ENCODE measurements around the gene COQ10A. TPM values are rescaled to one million over a fixed set of nuclear protein-coding genes. Genes with fewer than 3 reads are reported as not detected.
A peak's percentile ranks its signal among the peaks of the same experiment; 100 is the strongest.

The COQ10A gene
- total and polyA plus RNA-seq, 2 of the 13 experiments (the other 11 are each of a cell fraction or from before 2014, with no cell fraction given), result 21.0 to 37.3 TPM

DNA sequence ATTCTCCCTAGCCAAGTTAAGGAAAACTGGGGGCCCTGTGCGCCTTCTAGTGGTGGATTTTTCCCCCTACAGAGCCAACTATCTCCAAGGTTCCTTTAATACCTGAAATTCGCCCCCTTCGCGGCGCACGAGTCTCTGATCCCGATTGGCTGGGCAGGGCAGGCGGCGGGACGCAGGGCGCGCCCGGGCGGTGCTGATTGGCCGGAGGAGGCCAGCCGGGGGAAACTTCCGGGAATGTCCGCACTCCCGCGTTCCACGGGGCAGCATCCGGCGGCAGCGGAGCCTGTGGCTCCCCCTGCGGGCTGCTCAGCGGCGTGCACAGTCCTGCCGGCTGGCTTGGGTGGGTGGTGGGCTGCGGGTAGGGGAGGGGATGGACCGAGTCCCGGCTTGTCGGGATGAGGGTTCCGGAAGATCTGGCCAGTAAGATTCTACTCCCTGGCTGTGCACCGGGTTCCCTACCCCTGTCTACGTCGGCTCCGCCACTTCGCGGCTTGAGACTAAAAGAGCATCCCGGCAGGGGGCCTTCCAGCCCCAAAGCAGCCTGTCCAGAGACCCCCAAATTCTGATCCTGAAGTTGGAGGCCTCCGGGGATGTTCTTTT lies 42.5 kb upstream of the COQ10A start, which contains the start of gene NABP2 (continued):
- TF ChIP-seq, protein P1, sequence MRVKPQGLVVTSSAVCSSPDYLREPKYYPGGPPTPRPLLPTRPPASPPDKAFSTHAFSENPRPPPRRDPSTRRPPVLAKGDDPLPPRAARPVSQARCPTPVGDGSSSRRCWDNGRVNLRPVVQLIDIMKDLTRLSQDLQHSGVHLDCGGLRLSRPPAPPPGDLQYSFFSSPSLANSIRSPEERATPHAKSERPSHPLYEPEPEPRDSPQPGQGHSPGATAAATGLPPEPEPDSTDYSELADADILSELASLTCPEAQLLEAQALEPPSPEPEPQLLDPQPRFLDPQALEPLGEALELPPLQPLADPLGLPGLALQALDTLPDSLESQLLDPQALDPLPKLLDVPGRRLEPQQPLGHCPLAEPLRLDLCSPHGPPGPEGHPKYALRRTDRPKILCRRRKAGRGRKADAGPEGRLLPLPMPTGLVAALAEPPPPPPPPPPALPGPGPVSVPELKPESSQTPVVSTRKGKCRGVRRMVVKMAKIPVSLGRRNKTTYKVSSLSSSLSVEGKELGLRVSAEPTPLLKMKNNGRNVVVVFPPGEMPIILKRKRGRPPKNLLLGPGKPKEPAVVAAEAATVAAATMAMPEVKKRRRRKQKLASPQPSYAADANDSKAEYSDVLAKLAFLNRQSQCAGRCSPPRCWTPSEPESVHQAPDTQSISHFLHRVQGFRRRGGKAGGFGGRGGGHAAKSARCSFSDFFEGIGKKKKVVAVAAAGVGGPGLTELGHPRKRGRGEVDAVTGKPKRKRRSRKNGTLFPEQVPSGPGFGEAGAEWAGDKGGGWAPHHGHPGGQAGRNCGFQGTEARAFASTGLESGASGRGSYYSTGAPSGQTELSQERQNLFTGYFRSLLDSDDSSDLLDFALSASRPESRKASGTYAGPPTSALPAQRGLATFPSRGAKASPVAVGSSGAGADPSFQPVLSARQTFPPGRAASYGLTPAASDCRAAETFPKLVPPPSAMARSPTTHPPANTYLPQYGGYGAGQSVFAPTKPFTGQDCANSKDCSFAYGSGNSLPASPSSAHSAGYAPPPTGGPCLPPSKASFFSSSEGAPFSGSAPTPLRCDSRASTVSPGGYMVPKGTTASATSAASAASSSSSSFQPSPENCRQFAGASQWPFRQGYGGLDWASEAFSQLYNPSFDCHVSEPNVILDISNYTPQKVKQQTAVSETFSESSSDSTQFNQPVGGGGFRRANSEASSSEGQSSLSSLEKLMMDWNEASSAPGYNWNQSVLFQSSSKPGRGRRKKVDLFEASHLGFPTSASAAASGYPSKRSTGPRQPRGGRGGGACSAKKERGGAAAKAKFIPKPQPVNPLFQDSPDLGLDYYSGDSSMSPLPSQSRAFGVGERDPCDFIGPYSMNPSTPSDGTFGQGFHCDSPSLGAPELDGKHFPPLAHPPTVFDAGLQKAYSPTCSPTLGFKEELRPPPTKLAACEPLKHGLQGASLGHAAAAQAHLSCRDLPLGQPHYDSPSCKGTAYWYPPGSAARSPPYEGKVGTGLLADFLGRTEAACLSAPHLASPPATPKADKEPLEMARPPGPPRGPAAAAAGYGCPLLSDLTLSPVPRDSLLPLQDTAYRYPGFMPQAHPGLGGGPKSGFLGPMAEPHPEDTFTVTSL (CRISPR knock-in tag; IDR thresholded peaks at IDR 0.05; ENCODE audit: borderline replicate concordance), result peak; percentile 60; the same call in 1 of the 2 replicates
- peak; percentile 81 for TF ChIP-seq SP4 (CRISPR knock-in tag; IDR thresholded peaks at IDR 0.05)
- TF ChIP-seq ZNF724P (CRISPR knock-in tag; IDR thresholded peaks at IDR 0.05; ENCODE audit: borderline replicate concordance), result peak; percentile 43; the same call in 1 of the 2 replicates
- TF ChIP-seq, protein P2, sequence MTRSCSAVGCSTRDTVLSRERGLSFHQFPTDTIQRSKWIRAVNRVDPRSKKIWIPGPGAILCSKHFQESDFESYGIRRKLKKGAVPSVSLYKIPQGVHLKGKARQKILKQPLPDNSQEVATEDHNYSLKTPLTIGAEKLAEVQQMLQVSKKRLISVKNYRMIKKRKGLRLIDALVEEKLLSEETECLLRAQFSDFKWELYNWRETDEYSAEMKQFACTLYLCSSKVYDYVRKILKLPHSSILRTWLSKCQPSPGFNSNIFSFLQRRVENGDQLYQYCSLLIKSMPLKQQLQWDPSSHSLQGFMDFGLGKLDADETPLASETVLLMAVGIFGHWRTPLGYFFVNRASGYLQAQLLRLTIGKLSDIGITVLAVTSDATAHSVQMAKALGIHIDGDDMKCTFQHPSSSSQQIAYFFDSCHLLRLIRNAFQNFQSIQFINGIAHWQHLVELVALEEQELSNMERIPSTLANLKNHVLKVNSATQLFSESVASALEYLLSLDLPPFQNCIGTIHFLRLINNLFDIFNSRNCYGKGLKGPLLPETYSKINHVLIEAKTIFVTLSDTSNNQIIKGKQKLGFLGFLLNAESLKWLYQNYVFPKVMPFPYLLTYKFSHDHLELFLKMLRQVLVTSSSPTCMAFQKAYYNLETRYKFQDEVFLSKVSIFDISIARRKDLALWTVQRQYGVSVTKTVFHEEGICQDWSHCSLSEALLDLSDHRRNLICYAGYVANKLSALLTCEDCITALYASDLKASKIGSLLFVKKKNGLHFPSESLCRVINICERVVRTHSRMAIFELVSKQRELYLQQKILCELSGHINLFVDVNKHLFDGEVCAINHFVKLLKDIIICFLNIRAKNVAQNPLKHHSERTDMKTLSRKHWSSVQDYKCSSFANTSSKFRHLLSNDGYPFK (CRISPR knock-in tag; IDR thresholded peaks at IDR 0.05; ENCODE audit: borderline replicate concordance), result peak; percentile 78; the same call in 1 of the 2 replicates
- TF ChIP-seq ZNF234 (CRISPR knock-in tag; conservative IDR thresholded peaks at IDR 0.05), result peak; percentile 71; the same call in 1 of the 2 replicates
- peak; percentile 34; the same call in 1 of the 2 replicates for TF ChIP-seq SMAD3 (CRISPR knock-in tag; IDR thresholded peaks at IDR 0.05)
- TF ChIP-seq POLR2G (IDR thresholded peaks at IDR 0.05; ENCODE audit: low read depth, low read length), result peak; percentile 60; the same call in 1 of the 2 replicates
- peak; percentile 87 for TF ChIP-seq ZGPAT (CRISPR knock-in tag; IDR thresholded peaks at IDR 0.05)
- peak; percentile 64; the same call in 1 of the 2 replicates for TF ChIP-seq YEATS4 (CRISPR knock-in tag; IDR thresholded peaks at IDR 0.05; ENCODE audit: borderline replicate concordance)
- peak; percentile 84 for TF ChIP-seq GABPA (IDR thresholded peaks at IDR 0.05; ENCODE audit: low read depth, low read length)
- peak; percentile 90 for TF ChIP-seq GABPA (CRISPR knock-in tag; IDR thresholded peaks at IDR 0.05; ENCODE audit: low read depth)
- TF ChIP-seq SRSF4 (IDR thresholded peaks at IDR 0.05; ENCODE audit: low read depth, low read length, poor library complexity, severe bottlenecking), result no peak
- TF ChIP-seq ZNF605 (CRISPR knock-in tag; IDR thresholded peaks at IDR 0.05), result peak; percentile 92
- peak; percentile 61; the same call in 1 of the 2 replicates for TF ChIP-seq KDM3A (CRISPR knock-in tag; IDR thresholded peaks at IDR 0.05; ENCODE audit: low read depth)
- no peak for TF ChIP-seq THAP8 (CRISPR knock-in tag; IDR thresholded peaks at IDR 0.05; ENCODE audit: borderline replicate concordance)
- peak; percentile 66 for TF ChIP-seq ZBTB7B (CRISPR knock-in tag; IDR thresholded peaks at IDR 0.05)
- TF ChIP-seq, protein P3, sequence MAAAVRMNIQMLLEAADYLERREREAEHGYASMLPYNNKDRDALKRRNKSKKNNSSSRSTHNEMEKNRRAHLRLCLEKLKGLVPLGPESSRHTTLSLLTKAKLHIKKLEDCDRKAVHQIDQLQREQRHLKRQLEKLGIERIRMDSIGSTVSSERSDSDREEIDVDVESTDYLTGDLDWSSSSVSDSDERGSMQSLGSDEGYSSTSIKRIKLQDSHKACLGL (CRISPR knock-in tag; IDR thresholded peaks at IDR 0.05), result no peak
- TF ChIP-seq, protein P4, sequence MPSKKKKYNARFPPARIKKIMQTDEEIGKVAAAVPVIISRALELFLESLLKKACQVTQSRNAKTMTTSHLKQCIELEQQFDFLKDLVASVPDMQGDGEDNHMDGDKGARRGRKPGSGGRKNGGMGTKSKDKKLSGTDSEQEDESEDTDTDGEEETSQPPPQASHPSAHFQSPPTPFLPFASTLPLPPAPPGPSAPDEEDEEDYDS (CRISPR knock-in tag; IDR thresholded peaks at IDR 0.05), result no peak

All from HepG2 (cell line).